ENCODE results near the gene R3HDM2.

The R3HDM2 gene

DNA sequence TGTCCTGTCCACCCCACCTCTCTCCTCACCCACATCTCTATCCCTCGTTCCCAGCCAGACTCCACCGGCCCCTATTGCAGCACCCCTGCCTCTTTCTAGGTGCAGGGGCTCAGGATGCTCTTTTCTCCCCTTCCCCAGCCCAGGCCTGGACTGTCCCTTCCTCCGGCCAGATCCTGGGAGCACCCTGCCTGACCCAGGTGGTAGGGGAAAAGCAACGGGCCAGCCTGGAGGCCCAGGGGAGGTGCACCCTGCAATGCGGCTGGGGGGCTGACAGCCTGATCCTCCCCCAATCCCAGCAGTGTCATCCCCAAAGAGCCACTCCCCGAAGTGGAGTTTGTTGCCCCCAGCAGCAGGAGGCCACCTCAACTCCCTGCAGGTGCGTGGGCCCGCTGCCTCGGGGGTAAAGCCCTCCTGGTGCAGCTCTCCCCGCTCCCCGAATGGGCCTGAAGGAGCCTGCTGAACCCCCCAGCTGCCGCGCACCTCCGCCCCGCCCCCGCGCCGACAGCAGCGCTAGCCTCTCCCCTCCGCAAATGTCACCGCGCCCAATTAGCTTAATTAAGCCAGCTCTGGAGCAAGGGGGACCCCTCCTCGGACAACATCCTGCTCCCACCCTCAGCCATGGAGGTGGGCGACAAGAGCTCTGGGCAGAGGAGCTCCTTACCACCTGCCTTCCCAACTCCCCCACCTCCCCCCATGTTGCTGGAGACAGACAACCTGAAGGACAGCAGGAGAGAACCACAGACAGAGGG is 209.5 kb downstream of the R3HDM2 start:
- H3K27me3 Mint-ChIP-seq: peaks cover 50% of the 10 kb centered on the region
- no peak overlapping the region for H3K4me3 Mint-ChIP-seq
- H3K4me1 Mint-ChIP-seq (ENCODE audit: low read depth): peaks cover 41% of the 10 kb centered on the region
- H3K9me3 Mint-ChIP-seq (ENCODE audit: low read depth): no peaks in the 10 kb centered on the region
- no peak overlapping the region for H3K27ac Mint-ChIP-seq
- H3K36me3 Mint-ChIP-seq: peaks cover 3% of the 10 kb centered on the region

DNA sequence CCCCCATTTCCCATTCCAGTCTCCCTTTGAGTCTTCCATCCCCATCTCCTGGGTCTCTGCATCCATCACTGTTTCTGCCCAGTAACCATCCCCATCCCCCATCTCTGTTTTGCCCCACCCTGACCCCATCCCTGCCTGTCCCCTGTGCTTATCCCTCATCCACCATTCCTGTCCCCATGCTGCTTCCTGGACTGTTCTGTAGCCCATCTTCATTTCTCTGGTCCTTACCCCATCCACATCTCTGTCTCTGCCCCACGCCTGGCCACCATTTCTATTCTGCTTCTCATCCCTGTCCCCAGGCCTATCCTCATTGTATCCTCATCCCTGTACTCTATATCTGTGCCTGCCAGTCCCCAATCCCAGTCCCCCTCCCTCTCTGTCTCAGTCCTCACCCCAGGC is 210.1 kb downstream of the R3HDM2 start:
- H3K27me3 Mint-ChIP-seq: peaks cover 49% of the 10 kb centered on the region
- no peak overlapping the region for H3K27ac Mint-ChIP-seq
- H3K4me3 Mint-ChIP-seq: no peak overlapping the region
- H3K36me3 Mint-ChIP-seq: peaks cover 3% of the 10 kb centered on the region
- no peaks in the 10 kb centered on the region for H3K9me3 Mint-ChIP-seq (ENCODE audit: low read depth)
- H3K4me1 Mint-ChIP-seq (ENCODE audit: low read depth): peaks cover 38% of the 10 kb centered on the region

DNA sequence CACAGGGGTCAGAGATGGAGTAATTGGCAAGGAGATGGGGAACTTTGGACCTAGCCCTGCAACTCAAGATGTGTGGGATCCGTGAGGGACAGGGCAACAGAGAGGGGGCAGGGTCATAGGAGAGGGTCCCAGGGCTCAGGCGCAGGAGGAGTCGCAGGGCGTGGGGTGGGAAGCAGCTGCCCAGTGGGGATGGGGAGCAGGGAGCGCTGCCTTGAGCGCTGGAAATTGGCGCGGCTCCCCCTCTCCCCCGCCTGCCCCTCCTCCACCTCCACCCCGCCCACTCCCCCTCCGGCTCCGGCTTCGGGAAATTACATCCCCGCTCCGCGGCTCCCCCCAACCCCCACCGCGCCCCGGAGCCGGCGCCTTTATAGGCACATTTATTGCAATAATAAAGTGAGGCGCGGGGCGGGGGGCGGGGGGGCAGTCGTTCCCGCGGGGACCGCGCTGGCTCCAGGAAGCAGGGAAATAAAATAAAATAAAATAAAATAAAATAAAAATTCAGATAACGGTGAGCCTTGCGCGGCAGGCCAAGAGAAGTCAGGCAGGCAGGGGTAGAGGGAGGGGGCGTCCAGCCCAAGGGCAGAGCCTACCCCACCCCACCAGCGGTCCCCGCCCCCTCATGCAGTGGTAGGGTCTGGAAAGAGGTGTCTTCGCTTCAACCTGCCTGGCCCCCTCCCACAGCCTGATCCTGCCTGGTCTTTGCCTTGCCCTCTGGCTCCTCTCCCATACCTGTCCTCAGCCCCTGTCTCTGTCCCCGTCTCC is 210.7 kb downstream of the R3HDM2 start:
- peaks cover 39% of the 10 kb centered on the region for H3K4me1 Mint-ChIP-seq (ENCODE audit: low read depth)
- no peaks in the 10 kb centered on the region for H3K9me3 Mint-ChIP-seq (ENCODE audit: low read depth)
- no peak overlapping the region for H3K4me3 Mint-ChIP-seq
- no peak overlapping the region for H3K27ac Mint-ChIP-seq
- peaks cover 3% of the 10 kb centered on the region for H3K36me3 Mint-ChIP-seq
- peaks cover 53% of the 10 kb centered on the region for H3K27me3 Mint-ChIP-seq

DNA sequence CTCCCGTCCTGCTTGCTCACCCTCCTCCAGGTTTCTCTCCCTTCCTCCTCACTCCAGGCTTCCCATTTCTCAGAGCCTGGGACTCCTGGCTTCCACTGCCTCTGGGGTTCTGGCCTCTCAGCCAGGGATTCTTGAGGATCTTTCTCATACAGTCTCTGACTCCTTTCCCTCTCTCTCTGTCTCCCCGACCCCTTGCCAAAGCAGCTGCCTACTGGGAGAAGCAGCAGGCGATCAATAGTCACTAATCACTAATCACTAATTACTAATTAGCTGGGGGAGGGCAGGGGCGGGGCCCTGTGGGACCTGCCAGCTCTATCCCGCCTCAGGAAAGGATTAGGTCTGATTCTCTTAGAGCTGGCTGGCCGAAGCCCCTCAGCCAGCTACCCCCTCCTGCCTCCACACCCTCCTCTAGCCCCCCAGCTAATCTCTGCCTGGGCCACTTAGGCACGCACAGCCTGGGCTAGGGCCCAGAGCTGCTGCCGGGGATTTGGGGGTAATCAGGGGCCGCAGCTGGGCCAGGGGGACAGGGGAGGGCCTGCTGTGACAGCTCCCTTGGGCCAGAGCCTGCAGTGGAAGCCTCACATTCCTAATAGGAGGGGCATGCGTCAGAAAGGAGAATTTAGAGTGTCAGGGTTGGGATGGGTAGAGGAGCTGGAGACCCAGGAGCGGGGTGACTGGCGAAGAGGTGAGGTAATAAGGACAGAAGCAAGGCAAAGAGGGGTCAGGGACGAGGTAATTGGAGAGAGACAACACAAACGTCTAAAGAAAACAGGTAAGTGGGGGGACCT is 211.4 kb downstream of the R3HDM2 start:
- Mint-ChIP-seq H3K27ac (no peak overlapping the region), H3K9me3 (ENCODE audit: low read depth) (no peaks in the 10 kb centered on the region), H3K36me3 (peaks cover 3% of the 10 kb centered on the region), H3K4me1 (ENCODE audit: low read depth) (peaks cover 41% of the 10 kb centered on the region), H3K4me3 (no peak overlapping the region), H3K27me3 (peaks cover 57% of the 10 kb centered on the region)

DNA sequence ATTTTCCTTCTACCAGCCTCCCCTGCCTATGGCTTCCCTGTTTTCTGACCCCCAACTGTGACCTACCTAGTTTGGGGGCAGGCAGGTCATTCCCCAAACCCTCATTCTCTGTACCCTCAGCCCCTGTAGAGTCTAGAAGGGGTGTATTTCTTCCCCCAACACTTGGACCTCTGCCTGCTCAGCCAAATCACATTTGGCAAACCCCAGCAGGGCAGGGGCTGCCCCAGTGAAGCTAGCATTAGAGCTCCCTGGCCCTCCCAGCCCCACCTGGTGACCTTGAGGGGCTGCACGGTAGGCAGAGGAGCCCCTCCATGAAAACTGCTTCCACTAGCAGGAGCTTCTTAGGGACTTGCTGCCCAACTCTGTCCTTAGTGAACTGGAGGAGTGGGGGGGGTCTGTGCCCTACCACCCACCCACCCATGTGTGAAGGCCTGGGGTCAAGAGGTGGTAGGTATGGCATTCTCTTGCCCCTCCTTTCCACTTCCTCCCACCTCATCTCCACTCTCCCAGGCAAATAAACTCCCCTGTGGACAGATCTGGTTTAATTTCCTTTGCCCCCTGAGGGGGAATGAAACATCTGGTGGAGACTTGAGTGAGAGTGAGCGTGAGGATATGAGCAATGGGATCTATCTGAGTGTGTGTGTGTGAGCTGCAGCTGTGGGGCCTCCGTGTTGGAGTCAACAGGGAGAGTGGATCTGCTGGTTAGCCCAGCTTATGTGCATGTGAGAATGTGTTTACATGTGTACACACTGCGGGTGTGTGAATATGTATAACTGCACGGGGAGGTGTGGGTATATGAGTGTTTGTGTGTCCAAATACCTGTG is 212.6 kb downstream of the R3HDM2 start:
- no peak overlapping the region for H3K27ac Mint-ChIP-seq
- H3K36me3 Mint-ChIP-seq: peaks cover 3% of the 10 kb centered on the region
- H3K9me3 Mint-ChIP-seq (ENCODE audit: low read depth): no peaks in the 10 kb centered on the region
- peaks cover 49% of the 10 kb centered on the region for H3K4me1 Mint-ChIP-seq (ENCODE audit: low read depth)
- H3K4me3 Mint-ChIP-seq: peak overlapping the region; percentile 78
- H3K27me3 Mint-ChIP-seq: peaks cover 60% of the 10 kb centered on the region

DNA sequence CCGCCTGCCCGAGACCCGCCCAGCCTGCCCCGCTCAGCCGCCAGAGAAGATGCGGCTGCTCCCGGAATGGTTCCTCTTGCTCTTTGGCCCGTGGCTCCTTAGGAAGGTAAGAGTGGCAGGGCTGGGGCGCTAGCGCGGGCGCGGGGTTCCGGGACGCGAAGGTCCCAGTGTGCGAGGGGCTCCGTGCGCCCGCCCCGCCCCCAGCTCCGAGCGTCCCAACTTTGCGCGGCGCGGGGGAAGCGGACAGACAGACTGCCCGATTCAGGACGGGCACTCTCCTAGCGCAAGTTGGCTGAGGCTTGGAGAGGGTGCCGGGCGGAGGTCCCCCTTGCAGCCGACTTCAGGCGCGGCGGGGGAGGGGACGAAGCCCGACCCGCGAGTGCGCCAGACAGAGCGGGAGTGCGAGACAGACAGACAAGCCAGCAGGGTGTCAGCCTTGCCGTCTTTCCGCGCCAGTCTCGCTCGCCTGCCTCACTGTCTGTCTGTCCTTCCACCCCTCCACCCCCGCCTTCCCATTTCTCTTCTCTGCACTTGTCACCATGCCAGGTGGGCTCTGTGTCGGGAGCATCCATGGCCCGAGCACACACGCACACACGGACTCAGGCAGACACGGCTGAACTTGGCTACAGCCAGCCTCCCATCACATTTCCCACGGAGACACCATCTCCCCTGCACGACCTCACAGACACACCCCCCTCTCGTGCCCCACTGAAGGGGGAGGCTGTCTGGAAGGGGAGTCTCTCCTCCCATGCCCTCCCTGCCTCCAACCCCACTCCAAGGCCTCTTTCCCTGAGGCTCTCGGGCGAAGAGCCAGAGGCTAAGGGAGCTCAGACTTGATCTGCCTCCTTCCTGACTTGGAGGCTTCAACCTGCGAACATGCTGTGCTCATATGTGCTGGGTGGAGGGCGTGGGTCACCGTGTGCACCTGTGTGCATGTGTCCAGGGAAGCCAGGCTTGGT is 213.6 kb downstream of the R3HDM2 start:
- Mint-ChIP-seq H3K9me3 (ENCODE audit: low read depth) (no peaks in the 10 kb centered on the region), H3K4me3 (peak overlapping the region; percentile 78), H3K27ac (no peak overlapping the region), H3K27me3 (peaks cover 53% of the 10 kb centered on the region), H3K4me1 (ENCODE audit: low read depth) (peaks cover 46% of the 10 kb centered on the region), H3K36me3 (peaks cover 3% of the 10 kb centered on the region)

DNA sequence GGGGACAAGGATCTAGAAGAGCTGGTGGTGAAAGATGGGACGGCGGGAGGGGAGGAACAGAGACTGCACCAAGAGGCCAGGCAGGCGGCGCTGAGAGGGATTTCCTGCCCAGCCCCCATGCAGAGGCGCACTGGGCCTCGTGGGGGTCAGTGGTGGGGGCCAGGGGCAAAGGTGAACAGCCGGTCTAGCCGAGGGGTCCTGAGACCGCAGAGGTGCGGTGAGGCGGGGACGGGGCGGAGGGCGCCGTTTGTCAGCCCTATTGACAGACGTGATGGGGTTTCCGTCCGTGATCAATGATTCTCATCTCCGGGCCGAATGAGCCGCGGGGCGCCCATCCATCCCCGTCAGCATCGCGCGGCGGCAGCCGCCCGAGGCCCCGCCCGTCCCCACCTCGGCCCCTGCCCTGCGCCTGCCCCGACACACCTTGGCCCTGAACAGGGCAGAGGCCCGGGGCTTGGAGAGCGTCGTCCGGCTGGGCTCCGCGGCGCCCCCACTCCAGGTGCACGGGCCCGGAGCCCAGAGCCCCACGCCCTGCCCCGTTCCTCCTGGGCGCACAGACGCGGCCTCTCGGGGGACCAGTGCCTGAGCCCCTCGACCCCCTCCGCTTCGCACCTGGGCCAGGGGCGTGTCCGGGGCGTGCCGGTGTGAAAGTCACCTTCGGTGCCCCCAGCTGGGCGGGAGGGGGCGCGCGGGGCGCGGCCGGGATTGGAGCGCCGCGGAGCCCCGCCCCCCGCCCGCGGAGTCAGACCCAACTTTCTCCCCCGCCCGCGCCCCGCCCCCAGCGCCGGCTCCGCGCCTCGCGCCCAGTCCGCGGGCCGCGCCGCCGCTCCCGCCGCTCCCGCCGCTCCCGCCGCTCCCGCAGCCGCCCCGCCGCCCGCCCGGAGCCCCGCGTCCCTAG is 214.6 kb downstream of the R3HDM2 start, which contains the start of gene NXPH4:
NXPH4 (plus strand) TSS at position 781 of the 898 bp plus-strand sequence. CDS start 176 bp downstream, outside the sequence.
- H3K27me3 Mint-ChIP-seq: peaks cover 48% of the 10 kb centered on the region
- peak within 1 kb of the TSS; percentile 28 for H3K27ac Mint-ChIP-seq
- H3K4me1 Mint-ChIP-seq (ENCODE audit: low read depth): peaks cover 40% of the 10 kb centered on the region

DNA sequence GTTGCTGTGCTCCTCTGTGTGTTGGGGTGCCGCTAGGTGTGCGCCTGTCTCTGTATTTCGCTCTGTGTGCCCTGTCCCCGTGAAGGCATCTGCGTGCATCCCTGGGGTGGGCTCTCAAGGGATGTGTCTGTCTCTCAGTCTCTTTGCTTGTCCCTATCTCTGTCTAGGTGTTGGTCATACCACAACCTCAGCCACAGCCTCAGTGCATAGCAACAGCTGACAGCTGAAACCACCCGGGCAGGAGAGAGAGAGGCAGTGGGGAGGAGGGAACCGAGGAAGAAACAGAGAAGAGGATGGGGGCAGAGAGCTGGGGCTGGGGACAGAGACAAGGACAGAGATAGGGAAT is 215.2 kb downstream of the R3HDM2 start:
- Mint-ChIP-seq H3K27me3 (peaks cover 44% of the 10 kb centered on the region), H3K9me3 (ENCODE audit: low read depth) (no peaks in the 10 kb centered on the region), H3K27ac (peak overlapping the region; percentile 28), H3K4me3 (peak overlapping the region; percentile 83), H3K4me1 (ENCODE audit: low read depth) (peaks cover 36% of the 10 kb centered on the region), H3K36me3 (peaks cover 3% of the 10 kb centered on the region)

More for the DNA sequence above, 214.6 kb downstream of the R3HDM2 start, which contains the start of gene NXPH4:
- H3K4me3 Mint-ChIP-seq: peak within 1 kb of the TSS; percentile 83
- peaks cover 3% of the 10 kb centered on the region for H3K36me3 Mint-ChIP-seq
- no peaks in the 10 kb centered on the region for H3K9me3 Mint-ChIP-seq (ENCODE audit: low read depth)

DNA sequence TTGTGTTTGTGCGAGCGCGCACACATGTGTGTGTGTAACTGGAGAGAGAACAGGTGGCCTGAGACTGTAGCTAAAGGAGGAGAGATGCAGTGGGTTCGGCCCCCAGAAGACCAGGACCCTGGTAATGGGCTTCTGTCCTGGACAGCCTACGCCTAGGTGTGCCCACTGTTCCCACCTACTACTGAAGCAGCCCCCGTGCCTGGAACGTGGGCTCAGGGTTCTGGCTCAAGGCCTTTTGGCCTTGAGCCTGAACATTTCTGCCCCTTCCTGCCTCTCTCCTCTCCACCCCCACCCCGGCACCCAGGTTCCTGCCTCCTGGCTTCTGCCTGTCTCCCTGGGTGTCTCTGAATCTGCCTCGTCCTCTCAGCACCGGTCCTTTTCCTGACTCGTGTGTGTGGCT is 215.8 kb downstream of the R3HDM2 start:
- Mint-ChIP-seq H3K4me1 (ENCODE audit: low read depth) (peaks cover 34% of the 10 kb centered on the region), H3K27me3 (peaks cover 43% of the 10 kb centered on the region), H3K9me3 (ENCODE audit: low read depth) (no peaks in the 10 kb centered on the region), H3K36me3 (peaks cover 3% of the 10 kb centered on the region), H3K4me3 (peak overlapping the region; percentile 83), H3K27ac (peak overlapping the region; percentile 58)

DNA sequence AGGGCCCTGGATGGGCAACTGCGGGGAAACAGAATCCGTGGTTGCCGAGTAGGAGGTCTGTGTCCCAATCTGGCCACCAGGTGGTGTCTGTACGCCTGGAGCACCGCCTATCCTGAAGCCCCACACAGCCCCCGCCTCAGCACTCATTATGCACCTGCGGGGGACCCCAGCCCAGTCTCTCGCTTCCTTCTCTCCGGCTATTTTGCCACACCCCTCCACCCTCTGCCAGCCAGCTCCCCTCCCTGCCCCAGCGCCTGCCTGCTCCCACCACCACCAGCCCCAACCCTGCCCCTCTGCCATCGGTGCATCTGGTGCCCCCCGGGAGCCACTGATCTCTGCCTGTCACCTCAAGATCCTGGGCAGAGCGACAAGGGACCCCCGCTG is 216.5 kb downstream of the R3HDM2 start:
- Mint-ChIP-seq H3K27me3 (peaks cover 38% of the 10 kb centered on the region), H3K9me3 (ENCODE audit: low read depth) (no peaks in the 10 kb centered on the region), H3K36me3 (peaks cover 3% of the 10 kb centered on the region), H3K4me1 (ENCODE audit: low read depth) (peaks cover 31% of the 10 kb centered on the region), H3K27ac (no peak overlapping the region), H3K4me3 (no peak overlapping the region)

DNA sequence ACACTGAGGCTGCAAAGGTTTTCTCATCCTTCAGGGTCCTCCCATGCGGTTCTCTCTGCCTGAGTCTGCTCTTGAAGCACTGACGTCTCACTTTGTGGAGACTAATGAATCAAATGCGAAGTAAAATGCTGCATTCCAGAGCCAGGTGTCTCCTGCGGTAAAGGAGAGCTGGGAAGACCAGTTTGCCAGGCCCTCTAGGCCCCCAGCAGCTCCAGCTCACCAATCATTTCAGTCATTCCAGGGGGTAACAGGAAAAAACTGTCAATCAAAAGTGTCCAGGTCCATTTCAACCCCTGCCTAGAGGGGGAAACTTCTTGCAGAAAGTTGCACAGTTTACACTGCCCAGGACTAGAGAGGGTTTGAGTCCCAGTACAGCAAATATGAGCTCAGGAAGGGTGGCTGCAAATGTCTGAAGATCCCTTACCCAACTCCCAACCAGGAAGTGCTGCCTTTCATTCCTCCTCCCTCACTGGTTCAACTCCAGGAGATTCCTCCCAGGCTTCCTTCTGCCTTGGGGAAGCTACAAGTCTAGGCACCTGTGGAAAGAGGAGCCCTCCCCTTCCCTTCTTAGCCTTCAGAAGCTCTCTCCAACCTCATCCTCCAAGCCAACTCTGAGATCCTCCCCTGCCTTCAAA is 217.0 kb downstream of the R3HDM2 start:
- H3K4me3 Mint-ChIP-seq: peak overlapping the region; percentile 18
- no peak overlapping the region for H3K27ac Mint-ChIP-seq

DNA sequence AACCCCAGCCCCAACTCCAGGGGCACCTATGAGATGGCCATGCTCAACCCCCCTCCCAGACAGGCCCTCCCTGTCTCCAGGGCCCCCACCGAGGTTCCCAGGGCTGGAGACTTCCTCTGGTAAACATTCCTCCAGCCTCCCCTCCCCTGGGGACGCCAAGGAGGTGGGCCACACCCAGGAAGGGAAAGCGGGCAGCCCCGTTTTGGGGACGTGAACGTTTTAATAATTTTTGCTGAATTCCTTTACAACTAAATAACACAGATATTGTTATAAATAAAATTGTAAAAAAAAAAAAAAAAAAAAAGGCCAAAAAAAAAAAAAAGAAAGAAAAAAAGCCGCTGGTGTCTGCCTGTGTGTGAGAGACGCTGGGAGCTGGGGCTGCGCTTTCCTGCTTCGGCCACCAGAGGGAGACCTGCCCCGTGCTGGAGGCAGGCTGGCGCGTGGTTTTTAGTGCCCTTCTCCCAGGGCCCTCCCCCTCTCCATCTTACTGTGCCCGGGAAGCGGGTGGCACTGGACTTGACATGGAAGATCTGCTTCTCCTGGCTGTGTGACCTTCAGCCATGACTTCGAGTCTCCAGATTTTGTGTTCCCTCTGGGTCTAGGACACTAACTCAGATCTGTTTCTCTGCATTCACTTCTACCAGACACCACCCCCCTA is 217.7 kb downstream of the R3HDM2 start:
- Mint-ChIP-seq H3K4me3 (peak overlapping the region; percentile 18), H3K27me3 (peaks cover 28% of the 10 kb centered on the region), H3K9me3 (ENCODE audit: low read depth) (no peaks in the 10 kb centered on the region), H3K27ac (no peak overlapping the region), H3K4me1 (ENCODE audit: low read depth) (peaks cover 28% of the 10 kb centered on the region), H3K36me3 (no peaks in the 10 kb centered on the region)

More for the DNA sequence above, 217.0 kb downstream of the R3HDM2 start:
- no peaks in the 10 kb centered on the region for H3K9me3 Mint-ChIP-seq (ENCODE audit: low read depth)
- H3K4me1 Mint-ChIP-seq (ENCODE audit: low read depth): peaks cover 31% of the 10 kb centered on the region
- H3K36me3 Mint-ChIP-seq: peaks cover 3% of the 10 kb centered on the region
- H3K27me3 Mint-ChIP-seq: peaks cover 35% of the 10 kb centered on the region

Data from activated naive CD8-positive, alpha-beta T cell (primary cell).